Measurements from ENCODE around the gene KRTAP4-11. TPM values are rescaled to one million over a fixed set of nuclear protein-coding genes. Genes with fewer than 3 reads are reported as not detected.
"Not testable (repeated sequence)": the region's sequence is repeated elsewhere in the genome, so short reads cannot be mapped to it uniquely, and the experiment has no call there.

The KRTAP4-11 gene
- total RNA-seq, 6 experiments from 2014 or later: not detected

- Histone ChIP-seq H3K27ac (no peak overlapping the region), H3K27me3 (no peaks in the 10 kb centered on the region), H3K4me1 (no peaks in the 10 kb centered on the region), H3K4me3 (no peak overlapping the region), H3K9me3 (no peaks in the 10 kb centered on the region), H3K36me3 (no peaks in the 10 kb centered on the region)
- DNase-seq: no peak
- intact Hi-C loops (cut with DNase I): no loop called here
- 55% methylated on average over 4 of the region's 4 CpGs for WGBS (ENCODE audit: insufficient coverage, low coverage, low lambda C conversion rate, missing lambda C conversion rate)
- TF ChIP-seq CTCF (IDR thresholded peaks at IDR 0.05) (no peak), POLR2A (IDR thresholded peaks at IDR 0.05) (no peak)
- ATAC-seq: no peak
These were observed 548 bp upstream of the KRTAP4-11 start for GRCh38 chr17:41118721-41119120.

GRCh38 chr17:41116297-41116696 is 1.9 kb downstream of the KRTAP4-11 start:
- Histone ChIP-seq H3K4me1 (no peaks in the 10 kb centered on the region), H3K27me3 (no peaks in the 10 kb centered on the region), H3K4me3 (no peak overlapping the region), H3K9me3 (no peaks in the 10 kb centered on the region), H3K36me3 (no peaks in the 10 kb centered on the region), H3K27ac (no peak overlapping the region)
- DNase-seq (no peak), ATAC-seq (no peak)
- TF ChIP-seq CTCF (IDR thresholded peaks at IDR 0.05): no peak
- no peak for TF ChIP-seq POLR2A (IDR thresholded peaks at IDR 0.05)
- intact Hi-C loops (cut with DNase I): no loop called here
- 55% methylated on average over 4 of the region's 5 CpGs for WGBS (ENCODE audit: insufficient coverage, low coverage, low lambda C conversion rate, missing lambda C conversion rate)

GRCh38 chr17:41111151-41111885 is 6.9 kb downstream of the KRTAP4-11 start:
- intact Hi-C loops (cut with DNase I): no loop called here
- Histone ChIP-seq H3K27ac (no peak overlapping the region), H3K4me1 (no peaks in the 10 kb centered on the region), H3K36me3 (no peaks in the 10 kb centered on the region), H3K4me3 (no peak overlapping the region), H3K9me3 (no peaks in the 10 kb centered on the region), H3K27me3 (no peaks in the 10 kb centered on the region)
- no peak for TF ChIP-seq CTCF (IDR thresholded peaks at IDR 0.05)
- WGBS (ENCODE audit: insufficient coverage, low coverage, low lambda C conversion rate, missing lambda C conversion rate): 54% methylated on average over 2 of the region's 2 CpGs
- DNase-seq (no peak), ATAC-seq (no peak)

GRCh38 chr17:41108728-41109386 is 9.3 kb downstream of the KRTAP4-11 start:
- H3K27me3 ChIP-seq; intact Hi-C loops (cut with DNase I); H3K9me3 ChIP-seq; DNase-seq; H3K27ac ChIP-seq; H3K4me1 ChIP-seq; H3K36me3 ChIP-seq; ATAC-seq; H3K4me3 ChIP-seq: not testable (repeated sequence)
- WGBS (ENCODE audit: insufficient coverage, low coverage, low lambda C conversion rate, missing lambda C conversion rate): 0% methylated on average over 1 of the region's 1 CpG

GRCh38 chr17:41107941-41108450 is 10.2 kb downstream of the KRTAP4-11 start:
- Histone ChIP-seq H3K27ac (no peak overlapping the region), H3K4me1 (no peaks in the 10 kb centered on the region), H3K36me3 (no peaks in the 10 kb centered on the region), H3K9me3 (no peaks in the 10 kb centered on the region), H3K4me3 (no peak overlapping the region), H3K27me3 (no peaks in the 10 kb centered on the region)
- TF ChIP-seq POLR2A (IDR thresholded peaks at IDR 0.05): no peak
- TF ChIP-seq CTCF (IDR thresholded peaks at IDR 0.05): no peak
- 38% methylated on average over 1 of the region's 1 CpG for WGBS (ENCODE audit: insufficient coverage, low coverage, low lambda C conversion rate, missing lambda C conversion rate)
- DNase-seq: no peak
- intact Hi-C loops (cut with DNase I): no loop called here
- no peak for ATAC-seq

GRCh38 chr17:41105347-41105746 is 12.8 kb downstream of the KRTAP4-11 start, which contains the start of gene KRTAP4-9:
TSS of gene KRTAP4-9 (plus strand) at chr17:41105389. CDS start at chr17:41105389, 0 bp downstream.
- H3K27ac ChIP-seq; H3K9me3 ChIP-seq; H3K4me1 ChIP-seq; intact Hi-C loops (cut with DNase I); H3K36me3 ChIP-seq; H3K27me3 ChIP-seq; DNase-seq; ATAC-seq; H3K4me3 ChIP-seq: not testable (repeated sequence)
- WGBS (ENCODE audit: insufficient coverage, low coverage, low lambda C conversion rate, missing lambda C conversion rate): no CpG with 5 or more reads among the region's 10 CpGs

- intact Hi-C loops (cut with DNase I): not testable (repeated sequence)
- 35% methylated on average over 2 of the region's 2 CpGs for WGBS (ENCODE audit: insufficient coverage, low coverage, low lambda C conversion rate, missing lambda C conversion rate)
These were observed 13.7 kb downstream of the KRTAP4-11 start for GRCh38 chr17:41104386-41105038.

More at GRCh38 chr17:41104386-41105038, 13.7 kb downstream of the KRTAP4-11 start:
- not testable (repeated sequence) for H3K27me3 ChIP-seq, H3K27ac ChIP-seq, DNase-seq, H3K9me3 ChIP-seq, H3K4me3 ChIP-seq, H3K36me3 ChIP-seq, ATAC-seq, H3K4me1 ChIP-seq
